ENCODE results near the gene PPM1L.

Gene PPM1L

GRCh38 chr3:161064413-161064812 lies 308.4 kb downstream of the PPM1L start:
- H3K27ac ChIP-seq (ENCODE audit: low read depth, low read length, poor library complexity, severe bottlenecking): no peak overlapping the region
- H3K4me2 ChIP-seq (ENCODE audit: low read length): no peak overlapping the region
- H3K79me2 ChIP-seq (ENCODE audit: insufficient read depth, low read length): no peaks in the 10 kb centered on the region
- H3K4me1 ChIP-seq (ENCODE audit: insufficient read depth, low read length, severe bottlenecking): no peaks in the 10 kb centered on the region
- H3K9ac ChIP-seq (ENCODE audit: low read length): no peak overlapping the region
- no peaks in the 10 kb centered on the region for H3K27me3 ChIP-seq (ENCODE audit: insufficient read depth, low read length)
- no peaks in the 10 kb centered on the region for H3K9me2 ChIP-seq (ENCODE audit: low read depth, low read length)
- no peaks in the 10 kb centered on the region for H3K36me3 ChIP-seq (ENCODE audit: insufficient read depth, low read length)
- no peaks in the 10 kb centered on the region for H3F3A ChIP-seq (ENCODE audit: insufficient read depth, low read length)
- H4K20me1 ChIP-seq (ENCODE audit: insufficient read depth, low read length): no peaks in the 10 kb centered on the region
- TF ChIP-seq EZH2 (IDR thresholded peaks at IDR 0.05; ENCODE audit: borderline replicate concordance, low read length): no peak
- TF ChIP-seq, protein P1, sequence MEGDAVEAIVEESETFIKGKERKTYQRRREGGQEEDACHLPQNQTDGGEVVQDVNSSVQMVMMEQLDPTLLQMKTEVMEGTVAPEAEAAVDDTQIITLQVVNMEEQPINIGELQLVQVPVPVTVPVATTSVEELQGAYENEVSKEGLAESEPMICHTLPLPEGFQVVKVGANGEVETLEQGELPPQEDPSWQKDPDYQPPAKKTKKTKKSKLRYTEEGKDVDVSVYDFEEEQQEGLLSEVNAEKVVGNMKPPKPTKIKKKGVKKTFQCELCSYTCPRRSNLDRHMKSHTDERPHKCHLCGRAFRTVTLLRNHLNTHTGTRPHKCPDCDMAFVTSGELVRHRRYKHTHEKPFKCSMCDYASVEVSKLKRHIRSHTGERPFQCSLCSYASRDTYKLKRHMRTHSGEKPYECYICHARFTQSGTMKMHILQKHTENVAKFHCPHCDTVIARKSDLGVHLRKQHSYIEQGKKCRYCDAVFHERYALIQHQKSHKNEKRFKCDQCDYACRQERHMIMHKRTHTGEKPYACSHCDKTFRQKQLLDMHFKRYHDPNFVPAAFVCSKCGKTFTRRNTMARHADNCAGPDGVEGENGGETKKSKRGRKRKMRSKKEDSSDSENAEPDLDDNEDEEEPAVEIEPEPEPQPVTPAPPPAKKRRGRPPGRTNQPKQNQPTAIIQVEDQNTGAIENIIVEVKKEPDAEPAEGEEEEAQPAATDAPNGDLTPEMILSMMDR (IDR thresholded peaks at IDR 0.05; ENCODE audit: low read length): no peak
- no peaks in the 10 kb centered on the region for H3K9me3 ChIP-seq (ENCODE audit: low read length)
- H3K4me3 ChIP-seq (ENCODE audit: low read depth, low read length, poor library complexity, severe bottlenecking): no peak overlapping the region
- H2AFZ ChIP-seq (ENCODE audit: low read length): no peak overlapping the region

- H3K9me3 ChIP-seq (ENCODE audit: low read length): no peaks in the 10 kb centered on the region
- H3K36me3 ChIP-seq (ENCODE audit: insufficient read depth, low read length): no peaks in the 10 kb centered on the region
- H3K9me2 ChIP-seq (ENCODE audit: low read depth, low read length): no peaks in the 10 kb centered on the region
- no peak overlapping the region for H3K27ac ChIP-seq (ENCODE audit: low read depth, low read length, poor library complexity, severe bottlenecking)
- TF ChIP-seq EZH2 (IDR thresholded peaks at IDR 0.05; ENCODE audit: borderline replicate concordance, low read length): no peak
- TF ChIP-seq, protein P1 (IDR thresholded peaks at IDR 0.05; ENCODE audit: low read length): no peak
- no peak overlapping the region for H3K9ac ChIP-seq (ENCODE audit: low read length)
- no peaks in the 10 kb centered on the region for H3F3A ChIP-seq (ENCODE audit: insufficient read depth, low read length)
- no peak overlapping the region for H3K4me3 ChIP-seq (ENCODE audit: low read depth, low read length, poor library complexity, severe bottlenecking)
- no peak overlapping the region for H3K4me2 ChIP-seq (ENCODE audit: low read length)
- no peak overlapping the region for H2AFZ ChIP-seq (ENCODE audit: low read length)
- H4K20me1 ChIP-seq (ENCODE audit: insufficient read depth, low read length): no peaks in the 10 kb centered on the region
- no peaks in the 10 kb centered on the region for H3K4me1 ChIP-seq (ENCODE audit: insufficient read depth, low read length, severe bottlenecking)
- no peaks in the 10 kb centered on the region for H3K79me2 ChIP-seq (ENCODE audit: insufficient read depth, low read length)
- H3K27me3 ChIP-seq (ENCODE audit: insufficient read depth, low read length): no peaks in the 10 kb centered on the region
Measured at GRCh38 chr3:161066930-161067329, 310.9 kb downstream of the PPM1L start.

DNA sequence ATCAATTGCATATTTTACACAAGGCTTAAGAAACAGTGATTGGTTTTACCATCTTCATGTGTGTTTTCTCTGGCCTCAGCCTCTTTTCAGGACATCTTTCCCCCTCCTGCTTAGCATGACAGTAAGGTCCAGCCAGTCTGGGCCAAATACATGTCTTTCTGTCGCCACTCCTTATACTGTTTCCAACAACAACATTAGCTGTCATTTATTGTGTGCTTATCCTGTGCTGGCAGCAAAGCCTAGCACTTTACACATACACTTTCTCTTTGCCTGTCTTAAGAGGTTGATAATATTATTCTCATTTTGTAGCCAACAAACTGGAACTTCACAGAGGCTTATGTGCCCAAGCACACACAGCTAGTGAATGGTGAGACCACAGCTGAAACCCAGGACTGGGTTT lies 311.3 kb downstream of the PPM1L start:
- H3K36me3 ChIP-seq (ENCODE audit: insufficient read depth, low read length): no peaks in the 10 kb centered on the region
- H3K9ac ChIP-seq (ENCODE audit: low read length): no peak overlapping the region
- no peak overlapping the region for H2AFZ ChIP-seq (ENCODE audit: low read length)
- no peak overlapping the region for H3K27ac ChIP-seq (ENCODE audit: low read depth, low read length, poor library complexity, severe bottlenecking)
- no peak overlapping the region for H3K4me3 ChIP-seq (ENCODE audit: low read depth, low read length, poor library complexity, severe bottlenecking)
- no peaks in the 10 kb centered on the region for H3K9me2 ChIP-seq (ENCODE audit: low read depth, low read length)
- H3K4me2 ChIP-seq (ENCODE audit: low read length): no peak overlapping the region
- no peaks in the 10 kb centered on the region for H3K79me2 ChIP-seq (ENCODE audit: insufficient read depth, low read length)
- H3K27me3 ChIP-seq (ENCODE audit: insufficient read depth, low read length): no peaks in the 10 kb centered on the region
- H3K9me3 ChIP-seq (ENCODE audit: low read length): no peaks in the 10 kb centered on the region
- H3F3A ChIP-seq (ENCODE audit: insufficient read depth, low read length): no peaks in the 10 kb centered on the region
- TF ChIP-seq, protein P1 (IDR thresholded peaks at IDR 0.05; ENCODE audit: low read length): no peak
- no peak for TF ChIP-seq EZH2 (IDR thresholded peaks at IDR 0.05; ENCODE audit: borderline replicate concordance, low read length)
- no peaks in the 10 kb centered on the region for H3K4me1 ChIP-seq (ENCODE audit: insufficient read depth, low read length, severe bottlenecking)
- no peaks in the 10 kb centered on the region for H4K20me1 ChIP-seq (ENCODE audit: insufficient read depth, low read length)
